H1 (cell line): ENCODE data around the gene TAOK1. TPM values are rescaled to one million over a fixed set of nuclear protein-coding genes. Genes with fewer than 3 reads are reported as not detected.

Source experiments
- CTCF ChIA-PET: fragments of 300-600 bp; sonication (Branson Sonifier 250); formaldehyde crosslinking; loops from one replicate; lab custom pipeline; 2021; ENCODE audit not compliant: partially characterized antibody; lab: Charles Lee
- POLR2A ChIA-PET: fragments of 300-600 bp; sonication (Branson Sonifier 250); formaldehyde crosslinking; loops from one replicate; lab custom pipeline; 2021; ENCODE audit warnings: inconsistent platforms; ENCODE audit not compliant: partially characterized antibody; lab: Charles Lee
- DNase-seq, 2 experiments: peaks; one replicate each; pipeline versions ENCODE4 v3.0.0 to v3.0.0-alpha.2; 2010 to 2022; ENCODE audit warnings: low spot score in 2 of 2, low read depth in 1 of 2, mixed read lengths in 1 of 2
- FAIRE-seq: peaks from 2 replicates; lab custom pipeline; 2011; peaks lifted over from hg19 to GRCh38; lab: Jason Lieb, UNC
- H2AFZ ChIP-seq: 2 replicates; pipeline ENCODE4 v1.8.1; 2012; ENCODE audit warnings: low read length, inconsistent platforms
- H2AK5ac ChIP-seq: 2 replicates; pipeline ENCODE4 v1.6.1; 2013; ENCODE audit warnings: low read depth, low read length
- H2BK120ac ChIP-seq: replicated peaks from 2 replicates; pipeline ENCODE3; 2013; ENCODE audit warnings: low read depth, low read length, inconsistent platforms
- H2BK12ac ChIP-seq: 2 replicates; pipeline ENCODE4 v1.6.1; 2013; ENCODE audit warnings: low read depth, low read length
- H2BK15ac ChIP-seq: 2 replicates; pipeline ENCODE4 v1.6.1; 2013; ENCODE audit warnings: low read length
- H2BK20ac ChIP-seq: 2 replicates; pipeline ENCODE4 v1.6.1; 2013; ENCODE audit warnings: low read length
- H2BK5ac ChIP-seq: 2 replicates; pipeline ENCODE4 v1.6.1; 2013; ENCODE audit warnings: low read depth, low read length
- H3K14ac ChIP-seq: 2 replicates; pipeline ENCODE4 v1.6.1; 2013; ENCODE audit warnings: inconsistent platforms; ENCODE audit not compliant: insufficient read length
- H3K18ac ChIP-seq: 2 replicates; pipeline ENCODE4 v1.6.1; 2013; ENCODE audit warnings: low read length; ENCODE audit errors: extremely low read depth
- H3K23ac ChIP-seq: 2 replicates; pipeline ENCODE4 v1.6.1; 2013; ENCODE audit warnings: inconsistent platforms; ENCODE audit not compliant: insufficient read length
- H3K23me2 ChIP-seq: 2 replicates; pipeline ENCODE4 v1.6.1; 2013; ENCODE audit warnings: low read depth, low read length
- H3K27ac ChIP-seq: 2 replicates; pipeline ENCODE4 v1.6.1; 2011; ENCODE audit warnings: low read depth, low read length, inconsistent platforms
- H3K27me3 ChIP-seq, 4 experiments: replicated peaks in 1 of 4; 1 replicate in 1 of 4; 2 replicates in 3 of 4; pipeline versions ENCODE4 v1.6.1 to v1.8.1; 2011 to 2013; ENCODE audit warnings: low read length in 3 of 4, mild to moderate bottlenecking in 3 of 4, inconsistent platforms in 2 of 4, mixed read lengths in 2 of 4, moderate library complexity in 1 of 4; ENCODE audit not compliant: control insufficient read depth in 3 of 4, insufficient read depth in 3 of 4; ENCODE audit errors: extremely low read depth in 1 of 4
- H3K36me3 ChIP-seq, 4 experiments: 2 replicates each; pipeline versions ENCODE4 v1.6.1 to v1.8.1; 2011 to 2013; ENCODE audit warnings: mild to moderate bottlenecking in 4 of 4, low read length in 3 of 4, moderate library complexity in 2 of 4, control low read depth in 1 of 4, inconsistent platforms in 1 of 4; ENCODE audit not compliant: insufficient read depth in 4 of 4, control insufficient read depth in 2 of 4
- H3K4ac ChIP-seq: replicated peaks from 2 replicates; pipeline ENCODE3; 2013; ENCODE audit warnings: low read length, low read depth, mixed read lengths, inconsistent platforms; ENCODE audit not compliant: insufficient read length
- H3K4me1 ChIP-seq, 4 experiments: replicated peaks in 1 of 4; 1 replicate in 1 of 4; 2 replicates in 3 of 4; pipeline versions ENCODE4 v1.6.1 to v1.8.1; 2011 to 2013; ENCODE audit warnings: low read length in 3 of 4, inconsistent platforms in 2 of 4, mixed read lengths in 1 of 4; ENCODE audit not compliant: insufficient read depth in 4 of 4, control insufficient read depth in 3 of 4
- H3K4me2 ChIP-seq, 2 experiments: 2 replicates each; pipeline versions ENCODE4 v1.6.1 to v1.8.1; 2011 to 2013; ENCODE audit warnings: low read depth in 2 of 2, low read length in 2 of 2, control low read depth in 1 of 2, inconsistent platforms in 1 of 2, mild to moderate bottlenecking in 1 of 2; ENCODE audit not compliant: insufficient read depth in 1 of 2
- H3K4me3 ChIP-seq, 4 experiments: fragments of 200-600, 300-600 bp in 1 of 4; sonication (generic), shearing (Covaris generic), sonication (Bioruptor Twin) in 1 of 4; 2 replicates each; pipeline versions ENCODE4 v1.5.1 to v1.8.1; 2011 to 2016; ENCODE audit warnings: low read length in 4 of 4, low read depth in 3 of 4, control low read depth in 2 of 4, inconsistent platforms in 2 of 4, mild to moderate bottlenecking in 2 of 4, mixed read lengths in 1 of 4, moderate library complexity in 1 of 4; ENCODE audit not compliant: insufficient read depth in 2 of 4; ENCODE audit errors: extremely low read depth in 1 of 4
- H3K56ac ChIP-seq: replicated peaks from 2 replicates; pipeline ENCODE3; 2013; ENCODE audit warnings: low read depth, mild to moderate bottlenecking, mixed read lengths, low read length, inconsistent platforms; ENCODE audit not compliant: insufficient read length
- H3K79me1 ChIP-seq: 2 replicates; pipeline ENCODE4 v1.6.1; 2013; ENCODE audit warnings: low read depth, low read length, control low read depth
- H3K79me2 ChIP-seq, 2 experiments: 2 replicates each; pipeline versions ENCODE4 v1.6.1 to v1.8.1; 2012 to 2013; ENCODE audit warnings: low read length in 2 of 2, mild to moderate bottlenecking in 2 of 2, inconsistent platforms in 1 of 2; ENCODE audit not compliant: insufficient read depth in 2 of 2, control insufficient read depth in 1 of 2
- H3K9ac ChIP-seq, 4 experiments: replicated peaks in 1 of 4; 1 replicate in 1 of 4; 2 replicates in 3 of 4; pipeline versions ENCODE4 v1.6.1 to v1.8.1; 2011 to 2013; ENCODE audit warnings: low read depth in 3 of 4, low read length in 3 of 4, control low read depth in 2 of 4, mild to moderate bottlenecking in 2 of 4, moderate library complexity in 2 of 4, inconsistent platforms in 1 of 4; ENCODE audit errors: extremely low read depth in 1 of 4
- H3K9me3 ChIP-seq, 2 experiments: 2 replicates each; pipeline versions ENCODE4 v1.6.1 to v1.8.1; 2012 to 2013; ENCODE audit warnings: mild to moderate bottlenecking in 2 of 2, moderate library complexity in 2 of 2, control low read depth in 1 of 2, inconsistent platforms in 1 of 2, low read depth in 1 of 2, low read length in 1 of 2, mixed read lengths in 1 of 2; ENCODE audit not compliant: insufficient read depth in 2 of 2
- H4K20me1 ChIP-seq, 2 experiments: replicated peaks in 1 of 2; 2 replicates each; pipeline versions ENCODE3 to v1.8.1; 2011 to 2013; ENCODE audit warnings: inconsistent platforms in 2 of 2, low read length in 2 of 2, mild to moderate bottlenecking in 1 of 2; ENCODE audit not compliant: insufficient read depth in 2 of 2, control insufficient read depth in 1 of 2
- H4K5ac ChIP-seq: 2 replicates; pipeline ENCODE4 v1.6.1; 2013; ENCODE audit warnings: low read length, low read depth, mixed read lengths, inconsistent platforms; ENCODE audit not compliant: insufficient read length
- H4K8ac ChIP-seq: 2 replicates; pipeline ENCODE4 v1.8.0; 2013; ENCODE audit warnings: mild to moderate bottlenecking, moderate library complexity, low read length, inconsistent platforms; ENCODE audit not compliant: insufficient read depth; ENCODE audit errors: extremely low read depth
- H4K91ac ChIP-seq: replicated peaks from 2 replicates; pipeline ENCODE3; 2013; ENCODE audit warnings: low read length, mixed read lengths, inconsistent platforms; ENCODE audit not compliant: insufficient read length
- MAX ChIP-seq: IDR thresholded peaks from 2 replicates; pipeline ENCODE4 v1.6.1; 2012; ENCODE audit warnings: inconsistent platforms
- NANOG ChIP-seq: IDR thresholded peaks from 2 replicates; pipeline ENCODE4 v1.6.1; 2011; ENCODE audit warnings: low read length, low read depth, mild to moderate bottlenecking, inconsistent platforms; ENCODE audit not compliant: insufficient read depth, poor library complexity, severe bottlenecking
- YY1 ChIP-seq: IDR thresholded peaks from 2 replicates; pipeline ENCODE4 v1.6.1; 2011; ENCODE audit warnings: low read depth, mild to moderate bottlenecking, low read length
- WGBS, 2 experiments: shearing (Covaris generic) in 1 of 2; methylation state at CpG; one replicate each; pipeline versions ENCODE4 v1.1.6 to v1.1.7; 2013 to 2015; ENCODE audit warnings: low lambda C conversion rate in 2 of 2, mixed read lengths in 2 of 2, inconsistent platforms in 1 of 2, low coverage in 1 of 2, missing lambda C conversion rate in 1 of 2; ENCODE audit not compliant: insufficient replicate concordance in 2 of 2, insufficient coverage in 1 of 2, insufficient read length in 1 of 2; ENCODE audit errors: extremely low coverage in 1 of 2, missing lambda C conversion rate in 1 of 2; 5-methylcytosine and 5-hydroxymethylcytosine counted together
- polyA plus RNA-seq, 7 experiments: library from polyadenylated mRNA; depleted of rRNA in 3 of 7; stranded (reverse) in 5 of 7; unstranded in 2 of 7; fragments of >200 nt in 5 of 7; fragments of 200-250 nt in 2 of 7; gene quantifications; 1 replicate in 5 of 7; 2 replicates in 1 of 7; 4 replicates in 1 of 7; pipeline versions ENCODE4 v1.2.1 to v1.2.3, GENCODE V29; 2011 to 2013; ENCODE audit warnings: missing spikeins in 2 of 7, mixed read lengths in 2 of 7
- total RNA-seq: library from RNA; stranded (reverse); fragmentation: NEBNext Ultra II Directional; extraction: Animal tissue kit (Norgen Biotek cat#: 25700); gene quantifications from 2 replicates; pipeline ENCODE4 v1.2.1, GENCODE V29; 2021

Gene TAOK1
- total and polyA plus RNA-seq, 2 of the 8 experiments (the other 6 are each of a cell fraction or from before 2014, with no cell fraction given): 12.2 to 90.6 TPM

- no peak overlapping the region for H4K91ac ChIP-seq
- H4K8ac ChIP-seq: no peak overlapping the region
- H3K79me1 ChIP-seq: no peaks in the 10 kb centered on the region
- DNase-seq (no peak), FAIRE-seq (no peak)
- no peak overlapping the region for H3K9ac ChIP-seq
- H3K23me2 ChIP-seq: no peaks in the 10 kb centered on the region
- H2AK5ac ChIP-seq: no peak overlapping the region
- no peak overlapping the region for H2BK12ac ChIP-seq
- TF ChIP-seq MAX: no peak
- TF ChIP-seq NANOG: no peak
- TF ChIP-seq YY1: no peak
- H3K27ac ChIP-seq: no peak overlapping the region
- H2BK120ac ChIP-seq: no peak overlapping the region
- no peak overlapping the region for H3K4me2 ChIP-seq
- H3K4ac ChIP-seq: no peak overlapping the region
- H2AFZ ChIP-seq: no peak overlapping the region
- H3K27me3 ChIP-seq: no peaks in the 10 kb centered on the region
- no peak overlapping the region for H2BK15ac ChIP-seq
- no peaks in the 10 kb centered on the region for H4K20me1 ChIP-seq
- H3K56ac ChIP-seq: no peak overlapping the region
- no peaks in the 10 kb centered on the region for H3K4me1 ChIP-seq
- no peak overlapping the region for H4K5ac ChIP-seq
- ChIA-PET CTCF (interaction anchor here (1.2 kb wide), 1 partner anchor 18 kb away, joined by 4 read pairs; no protein-coding TSS in a partner anchor), POLR2A (interaction anchor here (0.7 kb wide), 1 partner anchor 271 kb away, joined by 3 read pairs; no protein-coding TSS in a partner anchor)
- H3K23ac ChIP-seq: no peak overlapping the region
- H3K79me2 ChIP-seq: no peaks in the 10 kb centered on the region
- 93% methylated on average over 6 of the region's 6 CpGs; no CpG with 5 or more reads in 1 of the 2 experiments for WGBS, 2 experiments
- no peak overlapping the region for H3K18ac ChIP-seq
- no peak overlapping the region for H2BK20ac ChIP-seq
- no peak overlapping the region for H3K14ac ChIP-seq
- no peak overlapping the region for H2BK5ac ChIP-seq
- no peaks in the 10 kb centered on the region for H3K36me3 ChIP-seq
- H3K4me3 ChIP-seq: no peak overlapping the region
- no peaks in the 10 kb centered on the region for H3K9me3 ChIP-seq
These were observed 43.7 kb upstream of the TAOK1 start for GRCh38 chr17:29346462-29346861.
